A549 (cell line): ENCODE results near the gene IGF2BP3. TPM values are rescaled to one million over a fixed set of nuclear protein-coding genes. Genes with fewer than 3 reads are reported as not detected.
"Not testable (repeated sequence)": the region's sequence is repeated elsewhere in the genome, so short reads cannot be mapped to it uniquely, and the experiment has no call there.

Source experiments
- ATAC-seq, 2 experiments: fragments of 200-7000 bp in 1 of 2; fragments of >200 bp in 1 of 2; cut with Nextera tagmentation in 1 of 2; cut with Tn5 transposase in 1 of 2; 3 replicates each; pipeline versions ENCODE4 v1.8.0 to v1.9.1; 2018 to 2020; ENCODE audit warnings: mild to moderate bottlenecking in 1 of 2, moderate library complexity in 1 of 2
- CTCF ChIA-PET: fragments of 300-600 bp; sonication (Branson Sonifier 250); formaldehyde crosslinking; extraction: SDS; loops from one replicate; lab custom pipeline; 2021; ENCODE audit warnings: antibody characterized with exemption, inconsistent platforms; lab: Yijun Ruan, JAX
- POLR2A ChIA-PET: fragments of 350-600 bp; formaldehyde crosslinking; extraction: SDS; loops from one replicate; lab custom pipeline; 2021; ENCODE audit warnings: antibody characterized with exemption, inconsistent platforms; lab: Yijun Ruan, JAX
- DNase-seq, 2 experiments: peaks; one replicate each; pipeline versions ENCODE4 v3.0.0 to v3.0.0-alpha.2; 2011 to 2016; ENCODE audit warnings: low read depth in 1 of 2, low spot score in 1 of 2
- FAIRE-seq: peaks from 2 replicates; lab custom pipeline; 2011; peaks lifted over from hg19 to GRCh38; lab: Jason Lieb, UNC
- H3K27ac ChIP-seq, 2 experiments: fragments of >200 bp; sonication (Bioruptor Twin); formaldehyde crosslinking; 3 replicates each; pipeline ENCODE4 v1.5.1; 2016 to 2017
- H3K4me1 ChIP-seq: fragments of >200 bp; sonication (Bioruptor Twin); formaldehyde crosslinking; 3 replicates; pipeline ENCODE4 v1.6.1; 2016
- H3K4me2 ChIP-seq: fragments of >200 bp; sonication (Bioruptor Twin); formaldehyde crosslinking; 3 replicates; pipeline ENCODE4 v1.6.1; 2016
- H3K4me3 ChIP-seq: fragments of >200 bp; sonication (Bioruptor Twin); formaldehyde crosslinking; 3 replicates; pipeline ENCODE4 v1.5.1; 2016
- H3K9me3 ChIP-seq: fragments of >200 bp; sonication (Bioruptor Twin); formaldehyde crosslinking; 3 replicates; pipeline ENCODE4 v1.6.1; 2016
- BCL3 ChIP-seq: fragments of >200 bp; sonication (Bioruptor Twin); formaldehyde crosslinking; IDR thresholded peaks from 3 replicates; pipeline ENCODE4 v1.6.1; 2016
- BHLHE40 ChIP-seq: IDR thresholded peaks from 2 replicates; pipeline ENCODE4 v1.6.1; 2012; ENCODE audit warnings: low read depth, low read length, inconsistent platforms
- CBX8 ChIP-seq: fragments of 200-600 bp; sonication (generic); IDR thresholded peaks from 2 replicates; pipeline ENCODE4 v1.6.1; 2016
- ESRRA ChIP-seq: fragments of 150-350 bp; IDR thresholded peaks from 2 replicates; pipeline ENCODE4 v1.6.1; 2014; ENCODE audit warnings: mild to moderate bottlenecking, low read length, borderline replicate concordance
- HEYL ChIP-seq: fragments of 250-450 bp; sonication (Bioruptor Pico); IDR thresholded peaks from 2 replicates; pipeline ENCODE4 v1.8.0; 2021; ENCODE audit warnings: mild to moderate bottlenecking, moderate library complexity
- HOXA7 ChIP-seq: fragments of 250-450 bp; sonication (Bioruptor Pico); IDR thresholded peaks from 2 replicates; pipeline ENCODE4 v1.5.0; 2020; ENCODE audit warnings: mild to moderate bottlenecking, moderate library complexity
- JUN ChIP-seq, 2 experiments: fragments of >200 bp; sonication (Bioruptor Twin); formaldehyde crosslinking; IDR thresholded peaks; 2 replicates in 1 of 2; 3 replicates in 1 of 2; pipeline ENCODE4 v1.6.1; 2016 to 2017
- JUNB ChIP-seq: fragments of >200 bp; sonication (Bioruptor Twin); formaldehyde crosslinking; IDR thresholded peaks from 2 replicates; pipeline ENCODE4 v1.6.1; 2016
- KDM5A ChIP-seq: fragments of 200-600 bp; sonication (generic); IDR thresholded peaks from 2 replicates; pipeline ENCODE4 v1.6.1; 2016; ENCODE audit warnings: antibody characterized with exemption, mild to moderate bottlenecking
- MAFK ChIP-seq: fragments of 450-650 bp; IDR thresholded peaks from 2 replicates; pipeline ENCODE4 v1.6.1; 2014; ENCODE audit not compliant: partially characterized antibody
- MAX ChIP-seq: IDR thresholded peaks from 2 replicates; pipeline ENCODE4 v1.6.1; 2012
- MAZ ChIP-seq: fragments of 150-350 bp; IDR thresholded peaks from 2 replicates; pipeline ENCODE4 v1.6.1; 2014; ENCODE audit warnings: antibody characterized with exemption, low read depth, low read length, borderline replicate concordance
- NR3C1 ChIP-seq: fragments of >200 bp; sonication (Bioruptor Twin); formaldehyde crosslinking; IDR thresholded peaks from 3 replicates; pipeline ENCODE4 v1.6.1; 2017
- PBX3 ChIP-seq: IDR thresholded peaks from 2 replicates; pipeline ENCODE4 v1.6.1; 2012
- RAD21 ChIP-seq, 2 experiments: fragments of >200 bp in 1 of 2; sonication (Bioruptor Twin) in 1 of 2; formaldehyde crosslinking in 1 of 2; IDR thresholded peaks in 1 of 2; conservative IDR thresholded peaks in 1 of 2; 2 replicates in 1 of 2; 3 replicates in 1 of 2; pipeline ENCODE4 v1.6.1; 2012 to 2018; ENCODE audit warnings: inconsistent platforms in 1 of 2
- RFX5 ChIP-seq: fragments of 450-650 bp; IDR thresholded peaks from 2 replicates; pipeline ENCODE4 v1.7.1; 2014; ENCODE audit warnings: antibody characterized with exemption, mild to moderate bottlenecking, moderate library complexity
- SREBF2 ChIP-seq: fragments of 450-650 bp; IDR thresholded peaks from 2 replicates; pipeline ENCODE4 v1.6.1; 2014; ENCODE audit warnings: mild to moderate bottlenecking, moderate library complexity
- TFCP2L1 ChIP-seq: fragments of 250-450 bp; sonication (Bioruptor Pico); IDR thresholded peaks from 2 replicates; pipeline ENCODE4 v1.5.0; 2021; ENCODE audit warnings: mild to moderate bottlenecking
- ZC3H11A ChIP-seq: fragments of 450-650 bp; IDR thresholded peaks from 2 replicates; pipeline ENCODE4 v1.6.1; 2014; ENCODE audit warnings: antibody characterized with exemption, mild to moderate bottlenecking
- ZFP36 ChIP-seq: fragments of 450-650 bp; IDR thresholded peaks from 2 replicates; pipeline ENCODE4 v1.6.1; 2014; ENCODE audit warnings: borderline replicate concordance; ENCODE audit not compliant: partially characterized antibody
- ZNF302 ChIP-seq: fragments of 250-450 bp; sonication (Bioruptor Pico); IDR thresholded peaks from 2 replicates; pipeline ENCODE4 v1.9.0; 2021; ENCODE audit warnings: inconsistent platforms, mild to moderate bottlenecking, moderate library complexity
- ZSCAN20 ChIP-seq: fragments of 250-450 bp; sonication (Bioruptor Pico); IDR thresholded peaks from 2 replicates; pipeline ENCODE4 v1.8.0; 2022; ENCODE audit warnings: mild to moderate bottlenecking, moderate library complexity
- WGBS: methylation state at CpG from one replicate; pipeline ENCODE4 v1.1.6; 2017; ENCODE audit errors: missing lambda C conversion rate; 5-methylcytosine and 5-hydroxymethylcytosine counted together
- polyA plus RNA-seq, 4 experiments: library from polyadenylated mRNA; depleted of rRNA in 3 of 4; stranded (reverse); fragments of >200 nt; fragmentation: RNase III in 1 of 4; extraction: RNeasy Plus Mini Kit Qiagen cat#74134 plus additional on column Dnase treatment in 1 of 4; gene quantifications; 2 replicates in 3 of 4; 3 replicates in 1 of 4; pipeline ENCODE4 v1.2.3, GENCODE V29; 2011 to 2017
- TF ChIP-seq, protein P1 (sequence below): fragments of 200-600 bp; sonication (generic); IDR thresholded peaks from 2 replicates; pipeline ENCODE4 v1.6.1; 2016; ENCODE audit warnings: antibody characterized with exemption, mild to moderate bottlenecking, moderate library complexity
- TF ChIP-seq, protein P2 (sequence below): fragments of 450-650 bp; IDR thresholded peaks from 2 replicates; pipeline ENCODE4 v1.6.1; 2014; ENCODE audit warnings: antibody characterized with exemption

IGF2BP3 gene
- polyA plus RNA-seq, 2 of the 4 experiments (the other 2 are of a cell fraction): 26.7 to 62.0 TPM

GRCh38 chr7:23332193-23332592 lies 138.1 kb downstream of the IGF2BP3 start:
- TF ChIP-seq ZC3H11A: no peak
- no peak for TF ChIP-seq RAD21 (conservative IDR thresholded peaks at IDR 0.05 in 1 of 2, IDR thresholded peaks at IDR 0.05 in 1 of 2)
- peak; percentile 53 for TF ChIP-seq MAFK
- TF ChIP-seq MAZ: no peak
- TF ChIP-seq BHLHE40: no peak
- ChIA-PET CTCF (interaction anchor here (1.7 to 4.0 kb wide), 4 partner anchors 21 to 59 kb away, joined by 3 to 21 read pairs (median 12); no protein-coding TSS in a partner anchor), POLR2A (interaction anchor here (2.8 kb wide), 1 partner anchor 33 kb away, joined by 18 read pairs; the partner anchor contains the start of gene MALSU1)
- Histone ChIP-seq H3K27ac (peak overlapping the region; percentile 54 to 65), H3K9me3 (peaks cover 8% of the 10 kb centered on the region), H3K4me1 (peaks cover 39% of the 10 kb centered on the region), H3K4me3 (peak overlapping the region; percentile 2; the same call in 1 of the 3 replicates), H3K4me2 (peak overlapping the region; percentile 88)
- no peak for FAIRE-seq
- ATAC-seq: no peak
- DNase-seq: no peak

DNA sequence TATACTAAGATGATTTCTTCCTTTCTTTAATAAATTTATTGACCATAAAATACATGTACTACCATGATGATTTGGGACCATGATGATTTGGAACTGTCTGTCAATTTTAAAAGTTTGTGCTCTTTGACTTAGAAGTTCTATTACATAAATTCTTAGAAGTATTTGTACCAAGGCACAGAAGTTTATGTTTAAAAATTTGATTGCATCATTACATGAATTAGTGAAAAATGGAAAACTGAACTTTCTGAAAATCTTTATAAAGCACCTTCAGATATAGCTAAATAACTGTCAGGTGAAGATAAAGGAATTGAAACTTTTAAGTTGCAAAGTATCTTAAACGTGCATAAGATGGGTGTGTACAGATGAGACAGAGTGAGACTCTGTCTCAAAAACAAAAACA lies 139.2 kb downstream of the IGF2BP3 start:
- H3K4me3 ChIP-seq: no peak overlapping the region
- CTCF ChIA-PET: interaction anchor here (0.6 to 4.0 kb wide), 3 partner anchors 27 to 99 kb away, joined by 3 to 21 read pairs (median 3); no protein-coding TSS in a partner anchor

GRCh38 chr7:23315366-23315765 lies 154.9 kb downstream of the IGF2BP3 start:
- H3K4me2 ChIP-seq: no peak overlapping the region
- TF ChIP-seq RFX5: no peak
- no peak for TF ChIP-seq ZFP36
- no peak for TF ChIP-seq JUN (IDR thresholded peaks at IDR 0.05)
- no peak for TF ChIP-seq BCL3
- no peak for TF ChIP-seq NR3C1
- DNase-seq (no peak), FAIRE-seq (no peak), ATAC-seq (no peak)
- H3K4me1 ChIP-seq: no peaks in the 10 kb centered on the region
- ChIA-PET POLR2A (no interaction called here), CTCF (interaction anchor here (0.8 to 1.5 kb wide), 5 partner anchors 12 to 43 kb away, joined by 3 to 5 read pairs (median 3); no protein-coding TSS in a partner anchor)
- no peaks in the 10 kb centered on the region for H3K9me3 ChIP-seq
- H3K27ac ChIP-seq: no peak overlapping the region
- no peak overlapping the region for H3K4me3 ChIP-seq
- 91% methylated on average over 7 of the region's 7 CpGs for WGBS

More for the DNA sequence above, 139.2 kb downstream of the IGF2BP3 start:
- Histone ChIP-seq H3K9me3 (no peaks in the 10 kb centered on the region), H3K4me1 (peaks cover 39% of the 10 kb centered on the region), H3K4me2 (no peak overlapping the region), H3K27ac (no peak overlapping the region)
- POLR2A ChIA-PET: no interaction called here
- no peak for FAIRE-seq
- 79% methylated on average over 1 of the region's 1 CpG for WGBS
- TF ChIP-seq SREBF2 (no peak), CBX8 (no peak), HOXA7 (CRISPR knock-in tag) (no peak), ZNF302 (CRISPR knock-in tag) (no peak), PBX3 (no peak), ZSCAN20 (CRISPR knock-in tag) (no peak), MAX (no peak), TFCP2L1 (CRISPR knock-in tag) (no peak), KDM5A (no peak), HEYL (CRISPR knock-in tag) (no peak), JUNB (no peak), ESRRA (no peak)
- TF ChIP-seq, protein P1, sequence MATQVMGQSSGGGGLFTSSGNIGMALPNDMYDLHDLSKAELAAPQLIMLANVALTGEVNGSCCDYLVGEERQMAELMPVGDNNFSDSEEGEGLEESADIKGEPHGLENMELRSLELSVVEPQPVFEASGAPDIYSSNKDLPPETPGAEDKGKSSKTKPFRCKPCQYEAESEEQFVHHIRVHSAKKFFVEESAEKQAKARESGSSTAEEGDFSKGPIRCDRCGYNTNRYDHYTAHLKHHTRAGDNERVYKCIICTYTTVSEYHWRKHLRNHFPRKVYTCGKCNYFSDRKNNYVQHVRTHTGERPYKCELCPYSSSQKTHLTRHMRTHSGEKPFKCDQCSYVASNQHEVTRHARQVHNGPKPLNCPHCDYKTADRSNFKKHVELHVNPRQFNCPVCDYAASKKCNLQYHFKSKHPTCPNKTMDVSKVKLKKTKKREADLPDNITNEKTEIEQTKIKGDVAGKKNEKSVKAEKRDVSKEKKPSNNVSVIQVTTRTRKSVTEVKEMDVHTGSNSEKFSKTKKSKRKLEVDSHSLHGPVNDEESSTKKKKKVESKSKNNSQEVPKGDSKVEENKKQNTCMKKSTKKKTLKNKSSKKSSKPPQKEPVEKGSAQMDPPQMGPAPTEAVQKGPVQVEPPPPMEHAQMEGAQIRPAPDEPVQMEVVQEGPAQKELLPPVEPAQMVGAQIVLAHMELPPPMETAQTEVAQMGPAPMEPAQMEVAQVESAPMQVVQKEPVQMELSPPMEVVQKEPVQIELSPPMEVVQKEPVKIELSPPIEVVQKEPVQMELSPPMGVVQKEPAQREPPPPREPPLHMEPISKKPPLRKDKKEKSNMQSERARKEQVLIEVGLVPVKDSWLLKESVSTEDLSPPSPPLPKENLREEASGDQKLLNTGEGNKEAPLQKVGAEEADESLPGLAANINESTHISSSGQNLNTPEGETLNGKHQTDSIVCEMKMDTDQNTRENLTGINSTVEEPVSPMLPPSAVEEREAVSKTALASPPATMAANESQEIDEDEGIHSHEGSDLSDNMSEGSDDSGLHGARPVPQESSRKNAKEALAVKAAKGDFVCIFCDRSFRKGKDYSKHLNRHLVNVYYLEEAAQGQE: no peak
- TF ChIP-seq, protein P2, sequence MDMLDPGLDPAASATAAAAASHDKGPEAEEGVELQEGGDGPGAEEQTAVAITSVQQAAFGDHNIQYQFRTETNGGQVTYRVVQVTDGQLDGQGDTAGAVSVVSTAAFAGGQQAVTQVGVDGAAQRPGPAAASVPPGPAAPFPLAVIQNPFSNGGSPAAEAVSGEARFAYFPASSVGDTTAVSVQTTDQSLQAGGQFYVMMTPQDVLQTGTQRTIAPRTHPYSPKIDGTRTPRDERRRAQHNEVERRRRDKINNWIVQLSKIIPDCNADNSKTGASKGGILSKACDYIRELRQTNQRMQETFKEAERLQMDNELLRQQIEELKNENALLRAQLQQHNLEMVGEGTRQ: no peak
- DNase-seq: no peak
- no peak for ATAC-seq

DNA sequence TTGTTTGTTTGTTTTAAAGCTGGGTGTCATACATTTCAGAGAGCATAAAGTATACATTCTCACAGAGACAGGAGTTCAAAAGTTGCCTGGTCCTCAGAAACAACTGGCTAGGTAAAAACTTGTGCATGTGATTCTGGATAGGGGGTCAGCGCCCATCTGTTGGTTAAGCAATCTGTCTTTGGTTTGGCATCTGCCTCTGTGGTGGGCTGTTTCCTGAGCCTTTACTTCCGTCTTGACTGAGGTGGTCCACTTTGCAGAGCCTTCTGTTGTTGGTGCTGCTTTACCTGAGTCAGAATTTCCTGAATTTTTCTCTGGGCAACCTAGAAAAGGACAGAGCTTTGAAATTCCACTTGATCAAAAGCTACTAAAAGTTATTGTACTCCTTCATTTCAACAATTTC lies 158.2 kb downstream of the IGF2BP3 start:
- ChIA-PET POLR2A (interaction anchor here (1.5 kb wide), 1 partner anchor 13 kb away, joined by 4 read pairs; the partner anchor contains the start of gene MALSU1), CTCF (interaction anchor here (1.8 to 3.2 kb wide), 2 partner anchors 35 to 39 kb away, joined by 6 to 13 read pairs; no protein-coding TSS in a partner anchor)
- FAIRE-seq, H3K4me3 ChIP-seq, H3K9me3 ChIP-seq, H3K4me2 ChIP-seq, H3K27ac ChIP-seq, DNase-seq, H3K4me1 ChIP-seq, ATAC-seq: not testable (repeated sequence)
- 86% methylated on average over 2 of the region's 2 CpGs for WGBS
